Measurements from ENCODE around the gene PLEKHG5.
A peak's percentile ranks its signal among the peaks of the same experiment; 100 is the strongest.

Gene PLEKHG5

DNA sequence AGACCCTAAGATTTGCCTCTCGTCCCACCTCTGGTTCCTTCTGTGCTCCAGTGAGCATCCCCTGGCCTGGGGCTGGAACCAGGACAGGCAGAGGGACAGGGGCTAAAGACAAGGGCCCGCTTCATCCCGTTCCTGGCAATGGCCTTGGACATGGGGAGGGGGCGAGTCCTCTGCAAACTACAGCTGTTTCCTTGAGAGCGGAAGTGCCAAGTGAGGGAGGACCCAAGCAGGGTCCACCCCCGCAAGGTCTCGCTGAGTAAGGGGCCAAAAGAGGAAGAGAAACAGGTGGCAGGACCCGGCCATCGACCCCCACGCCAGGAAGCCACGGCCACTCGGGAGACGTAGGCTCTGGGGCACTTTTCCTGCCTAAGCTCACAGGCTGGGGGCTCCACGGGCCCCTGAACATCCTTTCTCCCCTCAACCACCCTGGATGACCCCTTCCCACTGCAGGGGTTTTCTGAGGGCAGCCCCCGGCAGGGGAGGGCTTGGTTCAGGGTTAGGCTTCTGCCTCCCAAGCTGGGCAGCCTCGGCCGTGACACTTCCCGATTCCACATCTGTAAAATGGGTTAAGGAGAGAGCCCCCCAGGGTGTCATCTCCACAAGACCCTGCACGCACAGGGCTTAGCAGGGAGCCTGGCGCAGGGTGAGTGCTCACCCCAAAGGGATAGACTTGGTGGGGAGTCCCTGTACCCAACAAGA lies 17.9 kb upstream of the PLEKHG5 start:
- DNase-seq (ENCODE audit: low spot score) = peak; percentile 64

DNA sequence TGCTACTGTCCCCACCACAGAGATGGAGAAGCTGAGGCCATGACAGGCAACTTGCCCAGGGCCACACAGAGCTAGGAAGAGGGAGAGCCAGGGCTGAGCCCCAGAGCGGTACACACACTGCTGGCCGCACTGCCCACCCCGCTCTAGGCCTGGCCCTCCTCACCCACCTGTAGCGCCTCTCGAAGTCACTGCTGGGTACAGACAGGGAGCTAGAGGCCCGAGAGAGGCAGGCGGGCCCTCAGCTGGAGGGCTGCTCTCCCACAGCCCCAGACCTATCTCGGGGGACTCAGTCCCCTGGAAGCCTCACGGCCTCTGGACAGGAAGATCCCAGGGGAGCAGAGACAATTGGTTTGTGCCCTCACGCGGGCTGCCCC lies 17.3 kb upstream of the PLEKHG5 start:
- DNase-seq (ENCODE audit: low spot score) = peak; percentile 56

- peak; percentile 59 for DNase-seq (ENCODE audit: low spot score)
Measured at GRCh38 chr1:6508154-6508815, 16.8 kb upstream of the PLEKHG5 start.

- peak; percentile 63 for DNase-seq (ENCODE audit: low spot score)
Measured at GRCh38 chr1:6507461-6507911, 16.0 kb upstream of the PLEKHG5 start.

- DNase-seq (ENCODE audit: low spot score) = no peak
Measured at GRCh38 chr1:6507037-6507428, 15.6 kb upstream of the PLEKHG5 start.

- no peak for DNase-seq (ENCODE audit: low spot score)
Measured at GRCh38 chr1:6506210-6507036, 15.0 kb upstream of the PLEKHG5 start.

- DNase-seq (ENCODE audit: low spot score) = no peak
Measured at GRCh38 chr1:6505367-6506209, 14.1 kb upstream of the PLEKHG5 start.

- no peak for DNase-seq (ENCODE audit: low spot score)
Measured at GRCh38 chr1:6504887-6505286, 13.4 kb upstream of the PLEKHG5 start.

GRCh38 chr1:6503884-6504602 lies 12.6 kb upstream of the PLEKHG5 start:
- DNase-seq (ENCODE audit: low spot score) = no peak

- peak; percentile 82 for DNase-seq (ENCODE audit: low spot score)
Measured at GRCh38 chr1:6502000-6502891, 10.8 kb upstream of the PLEKHG5 start.

DNA sequence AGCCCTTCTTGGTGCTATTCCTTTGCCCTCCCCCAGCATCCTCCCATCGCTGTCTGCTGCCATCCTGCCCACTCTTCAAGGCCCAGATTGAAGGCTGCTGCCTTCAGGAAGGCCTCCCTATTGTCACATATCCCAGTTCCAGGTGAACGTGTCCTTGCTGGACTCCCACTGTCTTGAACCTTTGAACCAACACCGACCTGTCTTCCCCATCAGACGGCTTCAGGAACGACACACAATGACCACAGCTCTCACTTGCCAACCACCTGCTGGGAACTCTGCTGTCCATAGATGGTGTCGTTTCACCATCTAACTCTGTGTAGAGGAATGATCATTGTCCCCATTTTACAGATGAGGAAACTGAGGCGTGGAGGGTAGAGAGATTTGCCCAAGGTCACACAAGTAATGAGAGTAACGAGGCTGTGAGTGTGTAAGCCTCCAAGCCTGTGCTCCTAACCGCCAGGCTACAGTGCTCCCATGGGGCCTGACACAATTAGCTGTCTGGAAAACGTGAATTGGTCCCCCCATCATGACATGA lies 9.9 kb upstream of the PLEKHG5 start:
- DNase-seq (ENCODE audit: low spot score) = peak; percentile 59

DNA sequence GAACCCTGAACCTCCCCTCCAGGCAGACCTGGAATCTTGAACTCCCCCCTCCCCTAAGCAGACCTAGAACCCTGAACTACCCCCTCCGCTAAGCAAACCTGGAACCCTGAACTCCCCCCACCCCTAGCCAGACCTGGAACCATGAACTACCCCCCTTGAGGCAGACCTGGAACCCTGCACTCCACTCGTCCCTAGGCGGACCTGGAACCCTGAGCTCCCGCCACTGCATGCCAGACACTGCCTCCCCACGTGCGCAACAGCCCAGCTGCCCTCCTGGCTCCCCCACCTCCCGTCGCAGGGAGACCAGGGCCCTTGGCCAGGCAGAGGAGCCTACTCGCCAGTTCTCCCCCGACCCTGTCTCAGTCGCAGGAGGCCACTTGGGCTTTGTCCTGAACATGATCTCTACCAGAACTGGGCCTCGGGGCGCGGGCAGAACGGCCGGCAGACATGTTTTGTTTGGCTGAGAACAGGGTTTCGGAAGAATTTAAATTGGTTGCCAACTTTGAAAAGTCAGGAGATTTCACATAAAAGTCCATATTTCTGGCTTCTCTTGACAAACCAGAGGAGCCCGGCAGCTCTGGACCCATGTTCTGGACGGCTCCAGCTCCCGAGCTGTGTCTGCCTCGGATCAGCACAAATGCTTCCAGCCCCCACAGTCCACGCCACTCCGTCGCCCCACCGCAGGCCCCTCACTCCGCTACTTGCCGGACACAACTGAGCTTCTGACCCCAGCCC lies 9.2 kb upstream of the PLEKHG5 start:
- DNase-seq (ENCODE audit: low spot score) = peak; percentile 60

- DNase-seq (ENCODE audit: low spot score) = no peak
Measured at GRCh38 chr1:6499296-6499695, 7.8 kb upstream of the PLEKHG5 start.

DNA sequence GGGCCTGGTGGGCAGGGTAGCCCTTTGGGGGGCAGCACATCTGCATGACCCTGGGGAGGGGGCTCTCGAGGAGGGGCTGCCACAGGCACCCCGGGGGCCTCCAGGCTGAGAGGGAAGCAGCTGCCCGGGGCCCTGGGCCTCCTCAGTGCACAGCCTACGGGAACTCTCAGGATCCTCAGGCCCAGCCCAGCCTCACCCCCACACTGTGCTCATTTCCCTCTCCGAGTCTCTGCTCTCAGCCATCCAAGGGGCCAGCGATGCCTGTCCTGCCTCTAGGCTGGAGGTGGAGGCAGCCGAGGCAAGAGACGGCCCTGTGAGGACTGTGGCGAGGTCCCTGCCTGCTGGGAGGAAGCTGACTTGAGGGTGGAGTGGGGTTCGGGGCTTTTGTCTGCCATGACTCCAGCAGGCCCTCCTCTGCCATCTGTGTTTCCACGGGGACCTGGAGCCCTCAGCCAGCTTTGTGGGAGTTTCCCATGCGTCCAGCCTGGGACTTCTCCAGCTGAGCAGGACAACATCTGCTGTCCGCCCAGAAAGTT lies 7.2 kb upstream of the PLEKHG5 start:
- DNase-seq (ENCODE audit: low spot score) = no peak

- no peak for DNase-seq (ENCODE audit: low spot score)
Measured at GRCh38 chr1:6497867-6498575, 6.6 kb upstream of the PLEKHG5 start.

- no peak for DNase-seq (ENCODE audit: low spot score)
Measured at GRCh38 chr1:6497215-6497866, 5.9 kb upstream of the PLEKHG5 start.

DNA sequence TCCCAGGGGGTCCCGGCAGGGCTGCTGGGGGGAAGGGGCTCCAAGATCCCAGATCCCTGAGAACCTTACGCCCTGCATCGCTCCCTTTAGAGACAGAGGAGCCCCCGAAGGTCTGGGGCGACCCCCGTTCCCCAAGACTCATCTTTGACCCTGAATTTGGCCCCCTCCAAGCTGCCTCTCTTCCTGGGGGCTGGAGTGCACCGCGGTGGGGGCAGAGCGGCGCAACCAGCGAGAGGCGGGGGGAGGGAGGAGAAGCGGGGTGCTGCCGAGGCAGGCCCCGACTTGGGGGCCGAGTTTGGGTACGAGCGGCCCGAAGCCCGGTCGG lies 5.4 kb upstream of the PLEKHG5 start:
- no peak for DNase-seq (ENCODE audit: low spot score)

DNA sequence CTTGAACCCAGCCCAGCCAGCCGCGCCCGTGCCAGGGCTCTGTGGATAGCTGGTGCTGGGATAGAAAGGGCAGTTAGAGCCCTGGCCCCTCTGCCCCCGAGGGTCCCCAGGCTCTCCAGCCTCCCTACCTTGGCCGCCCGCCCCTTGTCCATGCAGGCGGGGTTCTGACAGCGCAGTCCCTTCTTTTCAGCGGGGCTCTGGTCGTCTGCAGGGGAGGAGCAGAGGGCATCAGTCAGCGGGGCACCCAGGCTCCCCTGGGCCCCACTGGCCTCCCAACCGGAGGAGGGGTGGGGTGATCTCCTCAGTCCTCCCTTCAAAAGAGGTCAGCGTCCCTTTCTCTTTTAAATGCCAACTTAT lies 4.9 kb upstream of the PLEKHG5 start:
- DNase-seq (ENCODE audit: low spot score) = no peak

Data from left forelimb (tissue), 1 donor.